Esophagus muscularis mucosa (tissue), 3 donors: ENCODE results near the gene CDH18.

ENCODE experiments used
- CTCF ChIP-seq, 3 experiments: fragments of 200-600 bp in 2 of 3; fragments of 450-650 bp in 1 of 3; sonication (generic) in 2 of 3; IDR thresholded peaks; one replicate each; pipeline ENCODE4 v1.5.1; 2017 to 2019; ENCODE audit warnings: antibody characterized with exemption in 3 of 3, mild to moderate bottlenecking in 2 of 3, moderate library complexity in 1 of 3
- POLR2A ChIP-seq: fragments of 450-650 bp; IDR thresholded peaks from one replicate; pipeline ENCODE4 v1.6.1; 2017; ENCODE audit warnings: antibody characterized with exemption, moderate library complexity, mild to moderate bottlenecking, low read depth

GRCh38 chr5:19701731-19702130, 286.3 kb downstream of the CDH18 start:
- TF ChIP-seq CTCF (IDR thresholded peaks at IDR 0.05) (no peak), POLR2A (no peak)
